Left ventricle myocardium inferior (tissue), 1 donor: Measurements from ENCODE around the gene CTNNAL1. TPM values are rescaled to one million over a fixed set of nuclear protein-coding genes. Genes with fewer than 3 reads are reported as not detected.

ENCODE experiments used
- DNase-seq: peaks from one replicate; pipeline ENCODE4 v3.0.0-alpha.2; 2020
- H3K27ac ChIP-seq: fragments of 200-600 bp; replicated peaks from 2 replicates; pipeline ENCODE4 v1.8.0; 2021
- H3K27me3 ChIP-seq: fragments of 200-600 bp; 2 replicates; pipeline ENCODE4 v1.8.0; 2021; ENCODE audit warnings: low read depth
- H3K36me3 ChIP-seq: fragments of 200-600 bp; 2 replicates; pipeline ENCODE4 v1.8.0; 2021
- H3K4me1 ChIP-seq: fragments of 200-600 bp; 2 replicates; pipeline ENCODE4 v1.8.0; 2021
- H3K4me3 ChIP-seq: fragments of 200-600 bp; 2 replicates; pipeline ENCODE4 v1.8.0; 2021; ENCODE audit warnings: mild to moderate bottlenecking, moderate library complexity
- H3K9me3 ChIP-seq: fragments of 200-600 bp; replicated peaks from 2 replicates; pipeline ENCODE4 v1.8.0; 2021
- CTCF ChIP-seq: fragments of 200-600 bp; IDR thresholded peaks from 2 replicates; pipeline ENCODE4 v1.8.0; 2021; ENCODE audit warnings: antibody characterized with exemption, mild to moderate bottlenecking, borderline replicate concordance
- intact Hi-C: fragments of 100-400 bp; cut with micrococcal nuclease; formaldehyde crosslinking; loops from one replicate; pipeline ENCODE4 v1.11.0; 2022
- total RNA-seq: library from RNA; stranded (reverse); fragmentation: NEBNext Ultra II Directional; extraction: Animal tissue kit (Norgen Biotek cat#: 25700); gene quantifications from one replicate; pipeline ENCODE4 v1.2.1, GENCODE V29; 2021
- donor health status: DM: no; HTN: yes; CAD: no; lungs with severe emphysema.

CTNNAL1 gene
- total RNA-seq, 1 donor from 2014 or later = 78.2 TPM

GRCh38 chr9:109050444-109050843, 37.1 kb upstream of the CTNNAL1 start:
- intact Hi-C loops = no loop called here
- Histone ChIP-seq H3K27me3 (no peaks in the 10 kb centered on the region), H3K4me1 (peaks cover 34% of the 10 kb centered on the region), H3K27ac (no peak overlapping the region), H3K36me3 (peaks cover 86% of the 10 kb centered on the region), H3K9me3 (no peaks in the 10 kb centered on the region), H3K4me3 (no peak overlapping the region)
- no peak for TF ChIP-seq CTCF
- DNase-seq = no peak

- DNase-seq = no peak
- Histone ChIP-seq H3K9me3 (no peaks in the 10 kb centered on the region), H3K4me1 (peaks cover 30% of the 10 kb centered on the region), H3K27ac (no peak overlapping the region), H3K36me3 (peaks cover 86% of the 10 kb centered on the region), H3K4me3 (no peak overlapping the region), H3K27me3 (no peaks in the 10 kb centered on the region)
- intact Hi-C loops = no loop called here
- no peak for TF ChIP-seq CTCF
Observed at GRCh38 chr9:109048822-109049221, 35.5 kb upstream of the CTNNAL1 start.

- Histone ChIP-seq H3K27me3 (no peaks in the 10 kb centered on the region), H3K4me1 (peaks cover 21% of the 10 kb centered on the region), H3K36me3 (peaks cover 82% of the 10 kb centered on the region), H3K27ac (no peak overlapping the region), H3K4me3 (no peak overlapping the region), H3K9me3 (peaks cover 6% of the 10 kb centered on the region)
- intact Hi-C loops = no loop called here
- TF ChIP-seq CTCF = no peak
- no peak for DNase-seq
Observed at GRCh38 chr9:109047259-109047658, 34.0 kb upstream of the CTNNAL1 start.

- no peak for TF ChIP-seq CTCF
- Histone ChIP-seq H3K4me3 (no peak overlapping the region), H3K36me3 (peaks cover 91% of the 10 kb centered on the region), H3K9me3 (peaks cover 9% of the 10 kb centered on the region), H3K4me1 (peaks cover 12% of the 10 kb centered on the region), H3K27ac (no peak overlapping the region), H3K27me3 (no peaks in the 10 kb centered on the region)
- DNase-seq = no peak
- intact Hi-C loops = no loop called here
Observed at GRCh38 chr9:109046346-109046745, 33.0 kb upstream of the CTNNAL1 start.

- DNase-seq = no peak
- H3K27me3 ChIP-seq = no peaks in the 10 kb centered on the region
- peaks cover 9% of the 10 kb centered on the region for H3K9me3 ChIP-seq
- H3K27ac ChIP-seq = no peak overlapping the region
- H3K4me3 ChIP-seq = no peak overlapping the region
- peaks cover 77% of the 10 kb centered on the region for H3K36me3 ChIP-seq
- no peak for TF ChIP-seq CTCF
- intact Hi-C loops = no loop called here
- peaks cover 3% of the 10 kb centered on the region for H3K4me1 ChIP-seq
Observed at GRCh38 chr9:109043578-109043977, 30.3 kb upstream of the CTNNAL1 start.

GRCh38 chr9:109040571-109040970, 27.3 kb upstream of the CTNNAL1 start:
- no peak for TF ChIP-seq CTCF
- DNase-seq = no peak
- H3K4me1 ChIP-seq = peaks cover 18% of the 10 kb centered on the region
- peaks cover 54% of the 10 kb centered on the region for H3K36me3 ChIP-seq
- H3K9me3 ChIP-seq = peaks cover 9% of the 10 kb centered on the region
- intact Hi-C loops = no loop called here
- no peak overlapping the region for H3K27ac ChIP-seq
- H3K27me3 ChIP-seq = no peaks in the 10 kb centered on the region
- no peak overlapping the region for H3K4me3 ChIP-seq
